HepG2 (cell line): ENCODE measurements around the gene PMM2. TPM values are rescaled to one million over a fixed set of nuclear protein-coding genes. Genes with fewer than 3 reads are reported as not detected.

ENCODE experiments used
- AHR ChIP-seq: IDR thresholded peaks from 2 replicates; pipeline ENCODE4 v1.6.1; 2018; ENCODE audit warnings: missing genetic modification reagents, missing compliant biosample characterization
- ARHGAP35 ChIP-seq: sonication (generic); formaldehyde crosslinking; IDR thresholded peaks from 2 replicates; pipeline ENCODE4 v1.9.0; 2022; ENCODE audit warnings: mild to moderate bottlenecking, inconsistent platforms, moderate library complexity, missing genetic modification reagents, borderline replicate concordance
- GATAD1 ChIP-seq: IDR thresholded peaks from 2 replicates; pipeline ENCODE4 v1.6.1; 2016; ENCODE audit warnings: missing genetic modification reagents, missing compliant biosample characterization
- GLI4 ChIP-seq: sonication (generic); formaldehyde crosslinking; IDR thresholded peaks from 2 replicates; pipeline ENCODE4 v1.5.1; 2020; ENCODE audit warnings: missing genetic modification reagents, mild to moderate bottlenecking, moderate library complexity, borderline replicate concordance
- POLR2G ChIP-seq: fragments of 200-400 bp; formaldehyde crosslinking; IDR thresholded peaks from 2 replicates; pipeline ENCODE4 v1.6.1; 2018; ENCODE audit warnings: mild to moderate bottlenecking, low read depth, low read length, moderate library complexity
- REL ChIP-seq: sonication (generic); formaldehyde crosslinking; conservative IDR thresholded peaks from 2 replicates; pipeline ENCODE4 v1.8.0; 2022; ENCODE audit warnings: mild to moderate bottlenecking, missing genetic modification reagents, moderate library complexity
- RELA ChIP-seq: sonication (generic); formaldehyde crosslinking; IDR thresholded peaks from 2 replicates; pipeline ENCODE4 v1.4.0; 2020; ENCODE audit warnings: missing genetic modification reagents
- SMYD3 ChIP-seq: sonication (generic); formaldehyde crosslinking; IDR thresholded peaks from 2 replicates; pipeline ENCODE4 v1.8.1; 2023; ENCODE audit warnings: mild to moderate bottlenecking, missing genetic modification reagents
- SNAI1 ChIP-seq: sonication (generic); formaldehyde crosslinking; IDR thresholded peaks from 2 replicates; pipeline ENCODE4 v1.5.0; 2020; ENCODE audit warnings: mild to moderate bottlenecking, missing genetic modification reagents, borderline replicate concordance
- ZMYM2 ChIP-seq: sonication (generic); formaldehyde crosslinking; IDR thresholded peaks from 2 replicates; pipeline ENCODE4 v1.8.0; 2022; ENCODE audit warnings: mild to moderate bottlenecking, missing genetic modification reagents
- ZNF205 ChIP-seq: IDR thresholded peaks from 2 replicates; pipeline ENCODE4 v1.6.1; 2018; ENCODE audit warnings: missing biosample characterization, missing genetic modification reagents
- ZNF232 ChIP-seq: sonication (generic); formaldehyde crosslinking; IDR thresholded peaks from 2 replicates; pipeline ENCODE4 v1.4.0; 2020; ENCODE audit warnings: missing genetic modification reagents, borderline replicate concordance
- ZNF263 ChIP-seq: sonication (generic); formaldehyde crosslinking; IDR thresholded peaks from 2 replicates; pipeline ENCODE4 v1.4.0; 2020; ENCODE audit warnings: missing genetic modification reagents
- ZNF441 ChIP-seq: sonication (generic); formaldehyde crosslinking; IDR thresholded peaks from 2 replicates; pipeline ENCODE4 v1.7.0; 2021; ENCODE audit warnings: missing genetic modification reagents, borderline replicate concordance
- ZNF598 ChIP-seq: sonication (generic); formaldehyde crosslinking; IDR thresholded peaks from 2 replicates; pipeline ENCODE4 v1.5.1; 2020; ENCODE audit warnings: mild to moderate bottlenecking, missing genetic modification reagents, borderline replicate concordance
- ZNF703 ChIP-seq: sonication (generic); formaldehyde crosslinking; IDR thresholded peaks from 2 replicates; pipeline ENCODE4 v1.5.1; 2020; ENCODE audit warnings: missing genetic modification reagents, mild to moderate bottlenecking, moderate library complexity, borderline replicate concordance
- ZNF781 ChIP-seq: sonication (generic); formaldehyde crosslinking; IDR thresholded peaks from 2 replicates; pipeline ENCODE4 v1.5.1; 2020; ENCODE audit warnings: borderline replicate concordance, mild to moderate bottlenecking, missing genetic modification reagents; ENCODE audit errors: not compliant biosample characterization
- ZSCAN25 ChIP-seq: sonication (generic); formaldehyde crosslinking; IDR thresholded peaks from 2 replicates; pipeline ENCODE4 v1.8.0; 2022; ENCODE audit warnings: mild to moderate bottlenecking, missing genetic modification reagents
- ZSCAN31 ChIP-seq: sonication (generic); formaldehyde crosslinking; IDR thresholded peaks from 2 replicates; pipeline ENCODE4 v1.5.0; 2020; ENCODE audit warnings: low read depth, mild to moderate bottlenecking, missing genetic modification reagents
- polyA plus RNA-seq, 8 experiments: library from polyadenylated mRNA; depleted of rRNA in 3 of 8; stranded (reverse) in 7 of 8; unstranded in 1 of 8; fragments of >200 nt; fragmentation: Illumina TruSeq in 4 of 8; extraction: Trizol in 4 of 8; gene quantifications; 2 replicates each; pipeline versions ENCODE4 v1.2.1 to v1.2.3, GENCODE V29; 2011 to 2016; ENCODE audit warnings: low read depth in 4 of 8, missing spikeins in 1 of 8, mixed read lengths in 1 of 8; ENCODE audit not compliant: insufficient read depth in 1 of 8
- total RNA-seq, 5 experiments: library from RNA; depleted of rRNA; stranded (reverse); fragments of >200 nt; fragmentation: Illumina TruSeq; extraction: Trizol; gene quantifications; 2 replicates each; pipeline ENCODE4 v1.2.3, GENCODE V29; 2016; ENCODE audit warnings: low read depth in 1 of 5
- TF ChIP-seq, protein P1 (sequence below): IDR thresholded peaks from 2 replicates; pipeline ENCODE4 v1.6.1; 2016; ENCODE audit warnings: mild to moderate bottlenecking, missing biosample characterization, missing genetic modification reagents
- TF ChIP-seq, protein P2 (sequence below): sonication (generic); formaldehyde crosslinking; IDR thresholded peaks from 2 replicates; pipeline ENCODE4 v1.5.1; 2020; ENCODE audit warnings: missing genetic modification reagents, mild to moderate bottlenecking, borderline replicate concordance
- TF ChIP-seq, protein P3 (sequence below): sonication (generic); formaldehyde crosslinking; IDR thresholded peaks from 2 replicates; pipeline ENCODE4 v1.4.0; 2020; ENCODE audit warnings: mild to moderate bottlenecking, missing genetic modification reagents
- TF ChIP-seq, protein P4 (sequence below): sonication (generic); formaldehyde crosslinking; IDR thresholded peaks from 2 replicates; pipeline ENCODE4 v1.4.0; 2020; ENCODE audit warnings: mild to moderate bottlenecking, low read depth, missing genetic modification reagents

PMM2 gene
- total and polyA plus RNA-seq, 2 of the 13 experiments (the other 11 are each of a cell fraction or from before 2014, with no cell fraction given): 52.2 to 93.7 TPM

DNA sequence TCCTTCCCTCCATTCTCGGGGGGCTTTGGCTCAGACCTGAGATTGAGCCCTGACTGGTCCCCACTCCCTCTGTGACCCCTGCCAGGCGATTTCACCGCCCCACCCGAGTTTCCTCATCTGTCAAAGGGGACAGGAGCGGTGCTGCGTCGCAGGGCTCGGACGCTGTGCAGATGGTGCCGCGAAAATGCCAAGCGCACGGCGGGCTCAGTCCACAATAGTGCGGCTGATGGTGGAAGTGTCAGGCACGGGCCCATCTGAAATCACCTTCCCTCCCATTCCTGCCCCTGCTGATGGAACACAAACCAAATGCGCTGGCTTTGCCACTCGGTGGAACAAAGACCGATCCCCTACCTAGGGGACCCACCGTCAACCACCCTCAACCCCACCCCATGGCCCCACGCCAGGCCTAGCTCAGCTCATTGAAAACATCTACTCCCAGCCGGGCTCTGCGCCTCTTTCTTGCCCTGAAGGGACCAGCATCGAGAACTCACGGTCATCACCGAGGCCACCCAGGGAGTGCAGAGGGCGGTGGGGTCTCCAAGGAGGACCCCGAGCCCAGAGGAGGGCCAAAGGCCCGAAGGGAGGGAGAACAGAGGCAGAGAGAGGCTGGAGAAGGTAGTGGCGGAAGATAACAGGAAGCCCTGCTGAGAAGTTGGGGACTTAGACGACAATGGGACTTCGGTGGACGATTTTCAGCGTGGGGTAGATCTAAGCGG, 69.7 kb downstream of the PMM2 start (continued):
- TF ChIP-seq, protein P1, sequence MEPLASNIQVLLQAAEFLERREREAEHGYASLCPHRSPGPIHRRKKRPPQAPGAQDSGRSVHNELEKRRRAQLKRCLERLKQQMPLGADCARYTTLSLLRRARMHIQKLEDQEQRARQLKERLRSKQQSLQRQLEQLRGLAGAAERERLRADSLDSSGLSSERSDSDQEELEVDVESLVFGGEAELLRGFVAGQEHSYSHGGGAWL (CRISPR knock-in tag): no peak
- peak; percentile 55 for TF ChIP-seq ZNF781 (CRISPR knock-in tag)
- TF ChIP-seq, protein P2, sequence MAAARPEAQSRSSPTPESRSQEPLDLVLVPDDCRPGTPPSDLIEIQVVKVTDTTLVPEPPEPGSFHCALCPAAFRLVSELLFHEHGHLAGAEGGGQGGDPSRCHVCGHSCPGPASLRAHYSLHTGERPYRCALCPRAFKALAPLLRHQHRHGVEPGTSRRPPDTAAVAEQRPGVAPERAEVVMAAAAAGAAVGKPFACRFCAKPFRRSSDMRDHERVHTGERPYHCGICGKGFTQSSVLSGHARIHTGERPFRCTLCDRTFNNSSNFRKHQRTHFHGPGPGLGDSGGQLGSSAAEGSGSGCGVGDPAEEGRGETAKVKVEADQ (CRISPR knock-in tag): no peak
- 0 out of 2 replicates have a peak, but pooled peaks have one; percentile 19 for TF ChIP-seq GLI4 (CRISPR knock-in tag)
- 0 out of 2 replicates have a peak, but pooled peaks have one; percentile 24 for TF ChIP-seq ZSCAN31
- TF ChIP-seq ZNF703 (CRISPR knock-in tag): no peak
- TF ChIP-seq ZMYM2 (CRISPR knock-in tag): no peak
- no peak; the same call in 1 of the 2 replicates for TF ChIP-seq REL (CRISPR knock-in tag)
- TF ChIP-seq ZNF263 (CRISPR knock-in tag): peak; percentile 17; the same call in 1 of the 2 replicates
- TF ChIP-seq AHR (CRISPR knock-in tag): no peak
- TF ChIP-seq ARHGAP35 (CRISPR knock-in tag): no peak; the same call in 1 of the 2 replicates
- peak; percentile 10 for TF ChIP-seq ZNF232 (CRISPR knock-in tag)
- no peak for TF ChIP-seq SNAI1
- no peak for TF ChIP-seq SMYD3
- TF ChIP-seq, protein P3, sequence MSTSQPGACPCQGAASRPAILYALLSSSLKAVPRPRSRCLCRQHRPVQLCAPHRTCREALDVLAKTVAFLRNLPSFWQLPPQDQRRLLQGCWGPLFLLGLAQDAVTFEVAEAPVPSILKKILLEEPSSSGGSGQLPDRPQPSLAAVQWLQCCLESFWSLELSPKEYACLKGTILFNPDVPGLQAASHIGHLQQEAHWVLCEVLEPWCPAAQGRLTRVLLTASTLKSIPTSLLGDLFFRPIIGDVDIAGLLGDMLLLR (CRISPR knock-in tag): no peak
- TF ChIP-seq POLR2G: peak; percentile 21; the same call in 1 of the 2 replicates
- TF ChIP-seq, protein P4, sequence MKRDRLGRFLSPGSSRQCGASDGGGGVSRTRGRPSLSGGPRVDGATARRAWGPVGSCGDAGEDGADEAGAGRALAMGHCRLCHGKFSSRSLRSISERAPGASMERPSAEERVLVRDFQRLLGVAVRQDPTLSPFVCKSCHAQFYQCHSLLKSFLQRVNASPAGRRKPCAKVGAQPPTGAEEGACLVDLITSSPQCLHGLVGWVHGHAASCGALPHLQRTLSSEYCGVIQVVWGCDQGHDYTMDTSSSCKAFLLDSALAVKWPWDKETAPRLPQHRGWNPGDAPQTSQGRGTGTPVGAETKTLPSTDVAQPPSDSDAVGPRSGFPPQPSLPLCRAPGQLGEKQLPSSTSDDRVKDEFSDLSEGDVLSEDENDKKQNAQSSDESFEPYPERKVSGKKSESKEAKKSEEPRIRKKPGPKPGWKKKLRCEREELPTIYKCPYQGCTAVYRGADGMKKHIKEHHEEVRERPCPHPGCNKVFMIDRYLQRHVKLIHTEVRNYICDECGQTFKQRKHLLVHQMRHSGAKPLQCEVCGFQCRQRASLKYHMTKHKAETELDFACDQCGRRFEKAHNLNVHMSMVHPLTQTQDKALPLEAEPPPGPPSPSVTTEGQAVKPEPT: no peak
- TF ChIP-seq ZNF205 (CRISPR knock-in tag): no peak
- no peak for TF ChIP-seq RELA (CRISPR knock-in tag)
- TF ChIP-seq ZNF441 (CRISPR knock-in tag): no peak
- no peak for TF ChIP-seq ZSCAN25 (CRISPR knock-in tag)
- TF ChIP-seq GATAD1: no peak
- peak; percentile 81; the same call in 1 of the 2 replicates for TF ChIP-seq ZNF598
